K562 (cell line): ENCODE measurements around the gene SEC14L5. TPM values are rescaled to one million over a fixed set of nuclear protein-coding genes. Genes with fewer than 3 reads are reported as not detected.

Experiments
- HNRNPH1 ChIP-seq: fragments of 200-400 bp; formaldehyde crosslinking; optimal IDR thresholded peaks from 2 replicates; pipeline ENCODE3; 2017; ENCODE audit warnings: low read depth, mild to moderate bottlenecking, low read length, moderate library complexity
- SRSF9 ChIP-seq: fragments of 200-400 bp; formaldehyde crosslinking; IDR thresholded peaks from 2 replicates; pipeline ENCODE4 v1.6.1; 2017; ENCODE audit warnings: low read depth, low read length, borderline replicate concordance
- ZNF217 ChIP-seq: sonication (generic); formaldehyde crosslinking; IDR thresholded peaks from 2 replicates; pipeline ENCODE4 v1.8.0; 2022; ENCODE audit warnings: mild to moderate bottlenecking, missing genetic modification reagents
- polyA plus RNA-seq, 8 experiments: library from polyadenylated mRNA; depleted of rRNA in 4 of 8; stranded (reverse) in 5 of 8; unstranded in 3 of 8; fragments of >200 nt; fragmentation: Nextera tagmentation in 2 of 8; fragmentation: Illumina TruSeq in 1 of 8; extraction: Ambion mirVana in 2 of 8; extraction: Trizol in 1 of 8; gene quantifications; 2 replicates each; pipeline versions ENCODE4 v1.2.1 to v1.2.3, GENCODE V29; 2011 to 2014; ENCODE audit warnings: inconsistent platforms in 1 of 8, missing spikeins in 1 of 8
- total RNA-seq, 7 experiments: library from RNA; depleted of rRNA in 6 of 7; stranded (reverse); fragments of >200 nt in 6 of 7; fragmentation: Illumina TruSeq in 2 of 7; extraction: Trizol in 2 of 7; gene quantifications; 2 replicates each; pipeline versions ENCODE4 v1.2.1 to v1.2.3, GENCODE V29; 2011 to 2021; ENCODE audit warnings: low replicate concordance in 1 of 7
- TF ChIP-seq, protein P1 (sequence below): fragments of 450-650 bp; IDR thresholded peaks from 2 replicates; pipeline ENCODE4 v1.6.1; 2016; ENCODE audit warnings: mild to moderate bottlenecking, moderate library complexity

SEC14L5 gene
- total and polyA plus RNA-seq, 9 of the 15 experiments (the other 6 are each of a cell fraction or from before 2014, with no cell fraction given) = 0.11 TPM; not detected in 8

DNA sequence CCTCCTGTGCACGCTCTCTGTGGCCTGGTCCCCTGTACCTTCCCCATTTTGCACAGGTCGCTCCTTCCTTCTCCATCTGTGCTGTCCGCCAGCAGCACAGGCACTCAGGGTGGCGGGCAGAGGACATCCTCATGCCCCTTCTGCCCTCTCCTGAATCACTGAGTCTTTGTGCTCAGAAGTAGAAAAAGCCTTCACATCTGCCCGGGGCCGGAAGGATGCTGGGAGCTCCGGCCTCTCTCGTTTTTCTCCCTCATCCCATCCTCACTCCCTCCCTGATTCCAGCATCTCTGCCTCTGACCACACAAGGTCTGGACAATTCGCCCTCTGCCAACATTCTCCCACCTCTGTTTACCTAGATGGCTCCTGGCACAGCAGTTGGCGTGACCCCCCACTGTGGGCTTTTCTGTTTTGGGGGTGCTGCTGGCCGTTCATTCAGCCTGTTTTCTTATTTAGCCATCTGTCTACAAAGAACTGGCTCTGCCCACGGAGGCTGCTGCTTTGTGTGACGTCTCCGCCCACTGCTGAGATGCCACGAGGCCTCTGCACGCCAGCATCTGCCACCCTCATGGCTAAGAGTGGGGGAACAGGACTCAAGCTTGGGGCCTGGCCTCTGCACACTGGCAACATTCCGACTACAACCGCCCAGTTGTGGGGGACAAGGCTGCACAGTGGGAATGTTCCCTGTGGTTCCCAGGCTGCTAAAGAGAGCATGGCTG is 36.7 kb downstream of the SEC14L5 start (continued):
- TF ChIP-seq, protein P1, sequence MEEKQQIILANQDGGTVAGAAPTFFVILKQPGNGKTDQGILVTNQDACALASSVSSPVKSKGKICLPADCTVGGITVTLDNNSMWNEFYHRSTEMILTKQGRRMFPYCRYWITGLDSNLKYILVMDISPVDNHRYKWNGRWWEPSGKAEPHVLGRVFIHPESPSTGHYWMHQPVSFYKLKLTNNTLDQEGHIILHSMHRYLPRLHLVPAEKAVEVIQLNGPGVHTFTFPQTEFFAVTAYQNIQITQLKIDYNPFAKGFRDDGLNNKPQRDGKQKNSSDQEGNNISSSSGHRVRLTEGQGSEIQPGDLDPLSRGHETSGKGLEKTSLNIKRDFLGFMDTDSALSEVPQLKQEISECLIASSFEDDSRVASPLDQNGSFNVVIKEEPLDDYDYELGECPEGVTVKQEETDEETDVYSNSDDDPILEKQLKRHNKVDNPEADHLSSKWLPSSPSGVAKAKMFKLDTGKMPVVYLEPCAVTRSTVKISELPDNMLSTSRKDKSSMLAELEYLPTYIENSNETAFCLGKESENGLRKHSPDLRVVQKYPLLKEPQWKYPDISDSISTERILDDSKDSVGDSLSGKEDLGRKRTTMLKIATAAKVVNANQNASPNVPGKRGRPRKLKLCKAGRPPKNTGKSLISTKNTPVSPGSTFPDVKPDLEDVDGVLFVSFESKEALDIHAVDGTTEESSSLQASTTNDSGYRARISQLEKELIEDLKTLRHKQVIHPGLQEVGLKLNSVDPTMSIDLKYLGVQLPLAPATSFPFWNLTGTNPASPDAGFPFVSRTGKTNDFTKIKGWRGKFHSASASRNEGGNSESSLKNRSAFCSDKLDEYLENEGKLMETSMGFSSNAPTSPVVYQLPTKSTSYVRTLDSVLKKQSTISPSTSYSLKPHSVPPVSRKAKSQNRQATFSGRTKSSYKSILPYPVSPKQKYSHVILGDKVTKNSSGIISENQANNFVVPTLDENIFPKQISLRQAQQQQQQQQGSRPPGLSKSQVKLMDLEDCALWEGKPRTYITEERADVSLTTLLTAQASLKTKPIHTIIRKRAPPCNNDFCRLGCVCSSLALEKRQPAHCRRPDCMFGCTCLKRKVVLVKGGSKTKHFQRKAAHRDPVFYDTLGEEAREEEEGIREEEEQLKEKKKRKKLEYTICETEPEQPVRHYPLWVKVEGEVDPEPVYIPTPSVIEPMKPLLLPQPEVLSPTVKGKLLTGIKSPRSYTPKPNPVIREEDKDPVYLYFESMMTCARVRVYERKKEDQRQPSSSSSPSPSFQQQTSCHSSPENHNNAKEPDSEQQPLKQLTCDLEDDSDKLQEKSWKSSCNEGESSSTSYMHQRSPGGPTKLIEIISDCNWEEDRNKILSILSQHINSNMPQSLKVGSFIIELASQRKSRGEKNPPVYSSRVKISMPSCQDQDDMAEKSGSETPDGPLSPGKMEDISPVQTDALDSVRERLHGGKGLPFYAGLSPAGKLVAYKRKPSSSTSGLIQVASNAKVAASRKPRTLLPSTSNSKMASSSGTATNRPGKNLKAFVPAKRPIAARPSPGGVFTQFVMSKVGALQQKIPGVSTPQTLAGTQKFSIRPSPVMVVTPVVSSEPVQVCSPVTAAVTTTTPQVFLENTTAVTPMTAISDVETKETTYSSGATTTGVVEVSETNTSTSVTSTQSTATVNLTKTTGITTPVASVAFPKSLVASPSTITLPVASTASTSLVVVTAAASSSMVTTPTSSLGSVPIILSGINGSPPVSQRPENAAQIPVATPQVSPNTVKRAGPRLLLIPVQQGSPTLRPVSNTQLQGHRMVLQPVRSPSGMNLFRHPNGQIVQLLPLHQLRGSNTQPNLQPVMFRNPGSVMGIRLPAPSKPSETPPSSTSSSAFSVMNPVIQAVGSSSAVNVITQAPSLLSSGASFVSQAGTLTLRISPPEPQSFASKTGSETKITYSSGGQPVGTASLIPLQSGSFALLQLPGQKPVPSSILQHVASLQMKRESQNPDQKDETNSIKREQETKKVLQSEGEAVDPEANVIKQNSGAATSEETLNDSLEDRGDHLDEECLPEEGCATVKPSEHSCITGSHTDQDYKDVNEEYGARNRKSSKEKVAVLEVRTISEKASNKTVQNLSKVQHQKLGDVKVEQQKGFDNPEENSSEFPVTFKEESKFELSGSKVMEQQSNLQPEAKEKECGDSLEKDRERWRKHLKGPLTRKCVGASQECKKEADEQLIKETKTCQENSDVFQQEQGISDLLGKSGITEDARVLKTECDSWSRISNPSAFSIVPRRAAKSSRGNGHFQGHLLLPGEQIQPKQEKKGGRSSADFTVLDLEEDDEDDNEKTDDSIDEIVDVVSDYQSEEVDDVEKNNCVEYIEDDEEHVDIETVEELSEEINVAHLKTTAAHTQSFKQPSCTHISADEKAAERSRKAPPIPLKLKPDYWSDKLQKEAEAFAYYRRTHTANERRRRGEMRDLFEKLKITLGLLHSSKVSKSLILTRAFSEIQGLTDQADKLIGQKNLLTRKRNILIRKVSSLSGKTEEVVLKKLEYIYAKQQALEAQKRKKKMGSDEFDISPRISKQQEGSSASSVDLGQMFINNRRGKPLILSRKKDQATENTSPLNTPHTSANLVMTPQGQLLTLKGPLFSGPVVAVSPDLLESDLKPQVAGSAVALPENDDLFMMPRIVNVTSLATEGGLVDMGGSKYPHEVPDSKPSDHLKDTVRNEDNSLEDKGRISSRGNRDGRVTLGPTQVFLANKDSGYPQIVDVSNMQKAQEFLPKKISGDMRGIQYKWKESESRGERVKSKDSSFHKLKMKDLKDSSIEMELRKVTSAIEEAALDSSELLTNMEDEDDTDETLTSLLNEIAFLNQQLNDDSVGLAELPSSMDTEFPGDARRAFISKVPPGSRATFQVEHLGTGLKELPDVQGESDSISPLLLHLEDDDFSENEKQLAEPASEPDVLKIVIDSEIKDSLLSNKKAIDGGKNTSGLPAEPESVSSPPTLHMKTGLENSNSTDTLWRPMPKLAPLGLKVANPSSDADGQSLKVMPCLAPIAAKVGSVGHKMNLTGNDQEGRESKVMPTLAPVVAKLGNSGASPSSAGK = no peak
- TF ChIP-seq SRSF9 = no peak
- no peak for TF ChIP-seq HNRNPH1
- no peak for TF ChIP-seq ZNF217 (CRISPR knock-in tag)
